GM21619 (cell line): ENCODE data around the gene INSRR.

Experiments
- ATAC-seq: cut with Tn5 transposase; IDR thresholded peaks from one replicate; pipeline ENCODE4 v1.9.1; 2021; ENCODE audit not compliant: unreplicated experiment

Gene INSRR

GRCh38 chr1:156875341-156875615, 16.4 kb upstream of the INSRR start:
- no peak for ATAC-seq

- no peak for ATAC-seq
Measured at GRCh38 chr1:156874572-156875340, 15.8 kb upstream of the INSRR start.

GRCh38 chr1:156874142-156874541, 15.2 kb upstream of the INSRR start:
- no peak for ATAC-seq

GRCh38 chr1:156873659-156874058, 14.7 kb upstream of the INSRR start:
- ATAC-seq, result no peak

GRCh38 chr1:156869455-156869854, 10.5 kb upstream of the INSRR start:
- no peak for ATAC-seq

- no peak for ATAC-seq
Measured at GRCh38 chr1:156868341-156868740, 9.4 kb upstream of the INSRR start.

- ATAC-seq, result no peak
Measured at GRCh38 chr1:156866249-156866909, 7.5 kb upstream of the INSRR start.

- no peak for ATAC-seq
Measured at GRCh38 chr1:156865865-156866248, 6.9 kb upstream of the INSRR start.

- ATAC-seq, result no peak
Measured at GRCh38 chr1:156865258-156865657, 6.3 kb upstream of the INSRR start.

GRCh38 chr1:156864796-156865195, 5.9 kb upstream of the INSRR start:
- no peak for ATAC-seq

- no peak for ATAC-seq
Measured at GRCh38 chr1:156863631-156864030, 4.7 kb upstream of the INSRR start.

- ATAC-seq, result no peak
Measured at GRCh38 chr1:156862997-156863599, 4.2 kb upstream of the INSRR start.

GRCh38 chr1:156862584-156862983, 3.7 kb upstream of the INSRR start:
- ATAC-seq, result no peak

GRCh38 chr1:156860628-156861423, 1.9 kb upstream of the INSRR start, which contains the start of gene NTRK1:
Gene NTRK1, plus strand, starts transcription at chr1:156860865. Its CDS starts 70 bp downstream, at chr1:156860935.
- no peak for ATAC-seq

GRCh38 chr1:156860113-156860627, 1.3 kb upstream of the INSRR start:
- peak; percentile 54 for ATAC-seq

- ATAC-seq, result no peak
Measured at GRCh38 chr1:156859523-156860112, 701 bp upstream of the INSRR start.

GRCh38 chr1:156858555-156858956, 361 bp downstream of the INSRR start:
- ATAC-seq, result no peak

- no peak for ATAC-seq
Measured at GRCh38 chr1:156857532-156857931, 1.4 kb downstream of the INSRR start.

- no peak for ATAC-seq
Measured at GRCh38 chr1:156856282-156856785, 2.6 kb downstream of the INSRR start.

- no peak for ATAC-seq
Measured at GRCh38 chr1:156854634-156855033, 4.3 kb downstream of the INSRR start.

- ATAC-seq, result no peak
Measured at GRCh38 chr1:156853761-156854160, 5.2 kb downstream of the INSRR start.
